ENCODE data around the gene UBE2O. TPM values are rescaled to one million over a fixed set of nuclear protein-coding genes. Genes with fewer than 3 reads are reported as not detected.
"Not testable (repeated sequence)": the region's sequence is repeated elsewhere in the genome, so short reads cannot be mapped to it uniquely, and the experiment has no call there.

Gene UBE2O
- total and polyA plus RNA-seq, 7 experiments from 2014 or later = 8.7 to 50.8 (median 39.2) TPM

DNA sequence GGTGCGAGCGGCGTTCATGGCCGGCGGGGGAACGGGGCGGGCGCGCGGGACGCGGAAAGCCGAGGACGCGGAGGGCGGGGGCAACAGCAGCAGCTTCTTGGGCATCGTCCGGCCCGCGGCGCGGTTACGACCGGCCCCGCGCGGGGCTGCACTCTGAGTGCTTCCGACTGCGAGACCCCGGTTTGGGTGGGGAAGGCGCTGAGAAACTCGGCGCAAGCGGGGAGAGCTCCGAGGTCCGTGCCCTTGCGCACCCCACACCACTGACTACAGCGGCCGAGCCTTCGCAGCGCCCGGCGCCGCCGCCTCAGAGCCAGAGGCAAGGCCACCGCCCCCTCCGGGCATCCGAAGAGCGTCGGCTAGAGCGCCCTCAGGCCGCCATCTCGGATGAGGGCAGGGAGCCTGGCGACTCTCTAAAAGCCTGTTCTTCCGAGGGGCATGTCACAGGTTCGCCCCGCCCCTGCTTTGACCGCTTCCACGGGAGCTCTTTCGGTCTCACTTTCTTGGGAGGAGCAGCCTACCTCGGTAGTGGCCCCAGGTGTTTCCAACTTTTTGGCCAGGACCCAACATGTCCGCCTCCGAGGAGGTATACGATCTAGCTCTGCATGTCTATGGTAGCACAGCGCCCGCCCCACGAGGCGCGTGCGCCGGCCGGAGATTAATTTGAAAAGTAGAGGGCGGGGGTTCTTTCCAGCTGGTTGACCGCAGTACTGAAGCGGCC, 99.2 kb downstream of the UBE2O start, which contains the start of gene PRPSAP1:
Gene PRPSAP1, minus strand, starts transcription at position 318 of the 718 bp plus-strand sequence. Its CDS starts 213 bp downstream, at position 105.
- peak; percentile 76 to 89 (median 82) for DNase-seq
- Mint-ChIP-seq H3K4me1 (peaks cover 13 to 35% (median 19%) of the 10 kb centered on the region in 7 donors), H3K27me3 (no peaks in the 10 kb centered on the region), H3K36me3 (peaks cover 0 to 4% (median 0%) of the 10 kb centered on the region in 5 donors), H3K27ac (peak within 1 kb of the TSS; percentile 91 to 100 (median 96)), H3K4me3 (peak within 1 kb of the TSS; percentile 89 to 99 (median 94)), H3K9me3 (no peaks in the 10 kb centered on the region)
- Histone ChIP-seq H3K27me3 (ENCODE audit: control insufficient read depth in 2 of 2, insufficient read depth in 2 of 2, low read length in 2 of 2) (no peaks in the 10 kb centered on the region), H3K9me3 (ENCODE audit: control insufficient read depth in 2 of 3, low read length in 3 of 3) (no peaks in the 10 kb centered on the region), H3K36me3 (ENCODE audit: control insufficient read depth in 2 of 3, insufficient read depth in 3 of 3, low read length in 3 of 3) (peaks cover 0 to 7% (median 0%) of the 10 kb centered on the region in 3 experiments), H3K27ac (ENCODE audit: low read depth, low read length) (peak within 1 kb of the TSS; percentile 81), H3K4me1 (ENCODE audit: control insufficient read depth in 2 of 2, insufficient read depth in 2 of 2, low read length in 2 of 2) (no peaks in the 10 kb centered on the region), H3K4me3 (ENCODE audit: low read length) (peak within 1 kb of the TSS; percentile 97)
- peak; percentile 98 for ATAC-seq
- ChIA-PET CTCF (interaction anchor here (0.6 to 0.9 kb wide), 4 partner anchors 16 to 325 kb away, joined by 3 to 5 read pairs (median 3); no protein-coding TSS in a partner anchor), POLR2A (interaction anchor here (0.6 to 1.5 kb wide), 9 partner anchors 14 to 766 kb away, joined by 3 to 8 read pairs (median 3); partner anchors contain the start of genes EXOC7 and SPHK1)
- intact Hi-C loops (cut with micrococcal nuclease) = loop anchor here (1.0 to 5.0 kb wide), 12 partner anchors 30 to 686 kb away; partner anchors contain the start of genes UBE2O (in 2 of the 2), FBF1 (in 1 of the 2), FOXJ1 (in 1 of the 2) and MFSD11 (in 1 of the 2)

DNA sequence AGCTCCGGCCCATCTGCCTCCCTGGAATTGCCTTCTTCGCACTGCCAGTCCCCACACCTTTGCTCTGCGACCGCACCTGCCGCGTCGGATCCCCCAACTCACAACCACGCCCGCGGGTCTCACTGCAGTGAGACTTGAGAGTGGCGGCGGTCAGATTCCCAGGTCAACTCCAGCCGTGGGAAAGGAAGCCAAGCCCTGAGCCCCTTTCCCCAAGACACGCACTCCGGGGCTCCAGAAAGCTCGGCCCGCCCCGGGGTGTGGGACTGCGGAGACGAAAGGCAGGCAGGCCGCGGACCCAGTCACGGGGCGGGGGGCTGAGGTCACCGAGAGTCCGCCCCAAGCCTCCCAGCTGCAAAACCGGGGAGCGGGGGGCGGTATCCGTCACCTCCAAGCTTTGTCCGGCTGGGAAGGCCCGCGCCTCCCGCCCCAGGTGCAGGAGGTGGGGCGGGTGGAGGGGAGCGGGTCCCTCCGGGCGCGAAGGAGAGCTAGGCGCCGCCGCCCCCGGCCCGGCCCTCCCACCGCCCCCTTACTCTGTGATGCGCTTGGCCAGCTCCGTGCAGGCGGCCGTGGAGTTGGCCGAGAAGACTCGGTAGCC, 99.9 kb downstream of the UBE2O start:
- H3K27ac ChIP-seq (ENCODE audit: low read depth, low read length) = peak overlapping the region; percentile 81
- Mint-ChIP-seq H3K27ac (peak overlapping the region in 7 of 9 donors; percentile 51 to 100 (median 82)), H3K27me3 (no peaks in the 10 kb centered on the region)

DNA sequence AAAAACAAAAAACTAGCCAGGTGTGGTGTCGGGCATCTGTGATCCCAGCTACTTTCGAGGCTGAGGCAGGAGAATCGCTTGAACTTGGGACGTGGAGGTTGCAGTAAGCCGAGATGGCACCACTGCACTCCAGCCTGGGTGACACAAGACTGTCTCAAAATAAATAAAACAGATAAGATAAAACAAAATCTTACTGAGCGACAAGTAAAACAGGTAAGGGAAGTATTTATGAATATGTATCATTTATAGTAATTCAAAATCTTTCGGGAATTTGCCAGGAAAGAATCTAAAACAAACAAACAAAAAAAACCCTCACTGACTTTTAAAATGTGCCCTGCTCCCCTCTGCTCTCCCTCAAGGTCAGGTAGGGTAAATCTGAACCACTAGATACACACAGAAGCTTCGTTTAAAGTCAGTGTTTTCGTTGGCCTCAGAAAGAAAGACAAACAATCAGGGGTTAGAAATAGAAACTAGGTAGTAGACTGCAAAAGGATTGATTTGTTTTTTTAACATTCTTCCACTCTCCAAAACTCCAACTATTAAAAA, 101.4 kb downstream of the UBE2O start:
- Histone ChIP-seq H3K27me3 (ENCODE audit: control insufficient read depth in 2 of 2, insufficient read depth in 2 of 2, low read length in 2 of 2) (no peaks in the 10 kb centered on the region), H3K4me3 (ENCODE audit: low read length) (no peak overlapping the region)
- intact Hi-C loops (cut with micrococcal nuclease) = loop anchor here (5.0 kb wide), 5 partner anchors 101 to 684 kb away; partner anchors contain the start of genes FBF1 (in 1 of the 2), MFSD11 (in 1 of the 2), RECQL5 (in 1 of the 2) and SAP30BP (in 1 of the 2)

More for the DNA sequence above, 99.9 kb downstream of the UBE2O start:
- Histone ChIP-seq H3K4me1 (ENCODE audit: control insufficient read depth in 2 of 2, insufficient read depth in 2 of 2, low read length in 2 of 2) (no peaks in the 10 kb centered on the region), H3K4me3 (ENCODE audit: low read length) (peak overlapping the region; percentile 97), H3K9me3 (ENCODE audit: control insufficient read depth in 2 of 3, low read length in 3 of 3) (no peaks in the 10 kb centered on the region), H3K36me3 (ENCODE audit: control insufficient read depth in 2 of 3, insufficient read depth in 3 of 3, low read length in 3 of 3) (peaks cover 0 to 7% (median 0%) of the 10 kb centered on the region in 3 experiments), H3K27me3 (ENCODE audit: control insufficient read depth in 2 of 2, insufficient read depth in 2 of 2, low read length in 2 of 2) (no peaks in the 10 kb centered on the region)
- Mint-ChIP-seq H3K36me3 (peaks cover 0 to 4% (median 0%) of the 10 kb centered on the region in 5 donors), H3K4me1 (peaks cover 13 to 35% (median 19%) of the 10 kb centered on the region in 7 donors), H3K9me3 (no peaks in the 10 kb centered on the region), H3K4me3 (peak overlapping the region; percentile 89 to 99 (median 94))
- no peak for ATAC-seq
- ChIA-PET CTCF (interaction anchor here (0.6 to 0.7 kb wide), 3 partner anchors 10 to 324 kb away, joined by 3 to 4 read pairs (median 3); no protein-coding TSS in a partner anchor), POLR2A (interaction anchor here (0.6 to 1.6 kb wide), 10 partner anchors 13 to 765 kb away, joined by 3 to 8 read pairs (median 3); partner anchors contain the start of genes EXOC7 and SPHK1)
- peak in 4 of 9 donors; percentile 6 to 52 (median 10) for DNase-seq
- intact Hi-C loops (cut with micrococcal nuclease) = loop anchor here (1.0 to 5.0 kb wide), 8 partner anchors 32 to 686 kb away; partner anchors contain the start of genes UBE2O (in 2 of the 2), FBF1 (in 1 of the 2), FOXJ1 (in 1 of the 2) and MFSD11 (in 1 of the 2)

DNA sequence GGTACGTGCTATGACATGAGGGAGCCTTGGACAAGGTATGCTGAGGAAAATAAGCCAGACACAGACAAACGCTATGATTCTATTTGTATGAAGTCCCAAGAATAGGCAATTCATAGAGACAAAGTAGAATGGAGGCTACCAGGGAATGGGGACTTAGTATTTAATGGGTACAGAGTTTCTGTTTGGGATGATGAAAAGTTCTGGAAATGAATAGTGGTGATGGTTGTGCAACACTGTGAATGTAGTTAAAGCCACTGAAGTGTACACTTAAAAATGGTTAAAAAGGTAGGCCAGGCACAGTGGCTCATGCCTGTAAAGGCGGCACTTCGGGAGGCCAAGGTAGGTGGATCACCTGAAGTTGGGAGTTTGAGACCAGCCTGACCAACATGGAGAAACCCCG, 102.5 kb downstream of the UBE2O start:
- Mint-ChIP-seq H3K4me3 (peak overlapping the region in 1 of 10 donors; percentile 89), H3K9me3 (no peaks in the 10 kb centered on the region), H3K4me1 (peaks cover 13 to 30% (median 20%) of the 10 kb centered on the region in 7 donors), H3K36me3 (peaks cover 10 to 26% (median 19%) of the 10 kb centered on the region in 5 donors), H3K27me3 (no peaks in the 10 kb centered on the region), H3K27ac (no peak overlapping the region)
- DNase-seq = no peak
- no peaks in the 10 kb centered on the region for H3K4me1 ChIP-seq (ENCODE audit: control insufficient read depth in 2 of 2, insufficient read depth in 2 of 2, low read length in 2 of 2)
- H3K27ac ChIP-seq (ENCODE audit: low read depth, low read length) = no peak overlapping the region
- no peak overlapping the region for H3K4me3 ChIP-seq (ENCODE audit: low read length)
- peaks cover 0 to 27% (median 5%) of the 10 kb centered on the region in 3 experiments for H3K36me3 ChIP-seq (ENCODE audit: control insufficient read depth in 2 of 3, insufficient read depth in 3 of 3, low read length in 3 of 3)
- ChIA-PET CTCF (no interaction called here), POLR2A (no interaction called here)
- H3K9me3 ChIP-seq (ENCODE audit: control insufficient read depth in 2 of 3, low read length in 3 of 3) = no peaks in the 10 kb centered on the region
- H3K27me3 ChIP-seq (ENCODE audit: control insufficient read depth in 2 of 2, insufficient read depth in 2 of 2, low read length in 2 of 2) = no peaks in the 10 kb centered on the region
- ATAC-seq = no peak
- intact Hi-C loops (cut with micrococcal nuclease) = loop anchor here (5.0 kb wide), 5 partner anchors 102 to 683 kb away; partner anchors contain the start of genes FBF1 (in 1 of the 2), MFSD11 (in 1 of the 2), RECQL5 (in 1 of the 2) and SAP30BP (in 1 of the 2)

More for the DNA sequence above, 101.4 kb downstream of the UBE2O start:
- peak overlapping the region in 1 of 9 donors; percentile 60 for H3K27ac Mint-ChIP-seq
- ChIA-PET POLR2A (interaction anchor here (1.0 to 1.6 kb wide), 2 partner anchors 14 to 33 kb away, joined by 3 to 4 read pairs; partner anchors contain the start of gene SPHK1), CTCF (interaction anchor here (0.6 kb wide), 1 partner anchor 244 kb away, joined by 4 read pairs; no protein-coding TSS in a partner anchor)
- no peaks in the 10 kb centered on the region for H3K9me3 ChIP-seq (ENCODE audit: control insufficient read depth in 2 of 3, low read length in 3 of 3)
- peak overlapping the region; percentile 15 to 95 (median 84) for H3K4me3 Mint-ChIP-seq
- no peak overlapping the region for H3K27ac ChIP-seq (ENCODE audit: low read depth, low read length)
- DNase-seq (no peak), ATAC-seq (no peak)
- H3K9me3 Mint-ChIP-seq = no peaks in the 10 kb centered on the region
- H3K27me3 Mint-ChIP-seq = no peaks in the 10 kb centered on the region
- H3K4me1 Mint-ChIP-seq = peaks cover 13 to 30% (median 19%) of the 10 kb centered on the region in 7 donors
- H3K36me3 Mint-ChIP-seq = peaks cover 4 to 14% (median 10%) of the 10 kb centered on the region in 5 donors
- H3K4me1 ChIP-seq (ENCODE audit: control insufficient read depth in 2 of 2, insufficient read depth in 2 of 2, low read length in 2 of 2) = no peaks in the 10 kb centered on the region
- peaks cover 0 to 16% (median 1%) of the 10 kb centered on the region in 3 experiments for H3K36me3 ChIP-seq (ENCODE audit: control insufficient read depth in 2 of 3, insufficient read depth in 3 of 3, low read length in 3 of 3)

DNA sequence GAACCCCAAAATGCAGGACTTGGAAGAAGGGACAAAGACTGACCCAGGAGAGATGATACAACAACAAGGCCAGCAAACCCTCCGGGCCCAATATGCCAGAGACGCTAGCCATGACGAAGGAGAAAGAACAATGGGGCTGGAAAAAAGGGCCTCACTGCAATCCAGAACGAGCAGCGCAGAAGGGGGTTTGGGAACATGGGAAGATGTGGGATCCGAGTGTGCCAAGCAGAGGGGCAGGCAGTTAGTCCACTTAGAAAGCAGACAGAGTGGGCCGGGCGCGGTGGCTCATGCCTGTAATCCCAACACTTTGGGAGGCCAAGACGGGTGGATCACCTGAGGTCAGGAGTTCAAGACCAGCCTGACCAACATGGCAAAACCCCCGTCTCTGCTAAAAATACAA, 106.0 kb downstream of the UBE2O start:
- H3K27ac ChIP-seq (ENCODE audit: low read depth, low read length); DNase-seq; ATAC-seq; H3K4me3 Mint-ChIP-seq; POLR2A ChIA-PET; H3K27me3 Mint-ChIP-seq; intact Hi-C loops (cut with micrococcal nuclease); H3K9me3 Mint-ChIP-seq; H3K27ac Mint-ChIP-seq; CTCF ChIA-PET; H3K27me3 ChIP-seq (ENCODE audit: control insufficient read depth in 2 of 2, insufficient read depth in 2 of 2, low read length in 2 of 2); H3K9me3 ChIP-seq (ENCODE audit: control insufficient read depth in 2 of 3, low read length in 3 of 3); H3K4me3 ChIP-seq (ENCODE audit: low read length); H3K4me1 ChIP-seq (ENCODE audit: control insufficient read depth in 2 of 2, insufficient read depth in 2 of 2, low read length in 2 of 2): not testable (repeated sequence)
- peaks cover 0 to 36% (median 5%) of the 10 kb centered on the region in 3 experiments for H3K36me3 ChIP-seq (ENCODE audit: control insufficient read depth in 2 of 3, insufficient read depth in 3 of 3, low read length in 3 of 3)
- Mint-ChIP-seq H3K4me1 (peaks cover 3 to 12% (median 6%) of the 10 kb centered on the region in 7 donors), H3K36me3 (peaks cover 14 to 36% (median 25%) of the 10 kb centered on the region in 5 donors)

Data from naive thymus-derived CD4-positive, alpha-beta T cell (primary cell).